HG03565 (cell line): Measurements from ENCODE around the gene PDGFD.

ENCODE experiments used
- ATAC-seq: cut with Tn5 transposase; IDR thresholded peaks from one replicate; pipeline ENCODE4 v1.9.1; 2021; ENCODE audit warnings: mild to moderate bottlenecking, moderate library complexity; ENCODE audit not compliant: unreplicated experiment

Gene PDGFD

GRCh38 chr11:103927535-103927934 lies 236.4 kb downstream of the PDGFD start:
- peak; percentile 19 for ATAC-seq

- no peak for ATAC-seq
These were observed 237.0 kb downstream of the PDGFD start for GRCh38 chr11:103926990-103927389.

- ATAC-seq: no peak
These were observed 239.6 kb downstream of the PDGFD start for GRCh38 chr11:103924166-103925013.

GRCh38 chr11:103923451-103923931 lies 240.5 kb downstream of the PDGFD start:
- no peak for ATAC-seq

- no peak for ATAC-seq
These were observed 243.0 kb downstream of the PDGFD start for GRCh38 chr11:103920933-103921332.

- peak; percentile 46 for ATAC-seq
These were observed 243.5 kb downstream of the PDGFD start for GRCh38 chr11:103920449-103920848.

GRCh38 chr11:103910721-103911120 lies 253.2 kb downstream of the PDGFD start:
- ATAC-seq: no peak

- no peak for ATAC-seq
These were observed 256.1 kb downstream of the PDGFD start for GRCh38 chr11:103907548-103908455.

GRCh38 chr11:103907136-103907535 lies 256.8 kb downstream of the PDGFD start:
- ATAC-seq: no peak

- ATAC-seq: no peak
These were observed 257.6 kb downstream of the PDGFD start for GRCh38 chr11:103906291-103906867.

- peak; percentile 71 for ATAC-seq
These were observed 259.7 kb downstream of the PDGFD start for GRCh38 chr11:103904324-103904667.

GRCh38 chr11:103903621-103904323 lies 260.2 kb downstream of the PDGFD start:
- ATAC-seq: peak; percentile 75

- no peak for ATAC-seq
These were observed 261.0 kb downstream of the PDGFD start for GRCh38 chr11:103902994-103903393.

GRCh38 chr11:103901656-103902055 lies 262.3 kb downstream of the PDGFD start:
- no peak for ATAC-seq

GRCh38 chr11:103898577-103899336 lies 265.2 kb downstream of the PDGFD start:
- ATAC-seq: peak; percentile 66

GRCh38 chr11:103898065-103898464 lies 265.9 kb downstream of the PDGFD start:
- peak; percentile 48 for ATAC-seq

- ATAC-seq: no peak
These were observed 266.6 kb downstream of the PDGFD start for GRCh38 chr11:103897160-103897936.

- ATAC-seq: no peak
These were observed 268.8 kb downstream of the PDGFD start for GRCh38 chr11:103895106-103895505.

- no peak for ATAC-seq
These were observed 269.3 kb downstream of the PDGFD start for GRCh38 chr11:103894673-103895072.
